Measurements from ENCODE around the gene TBC1D10A.
A peak's percentile ranks its signal among the peaks of the same experiment; 100 is the strongest.

The TBC1D10A gene, protein sequence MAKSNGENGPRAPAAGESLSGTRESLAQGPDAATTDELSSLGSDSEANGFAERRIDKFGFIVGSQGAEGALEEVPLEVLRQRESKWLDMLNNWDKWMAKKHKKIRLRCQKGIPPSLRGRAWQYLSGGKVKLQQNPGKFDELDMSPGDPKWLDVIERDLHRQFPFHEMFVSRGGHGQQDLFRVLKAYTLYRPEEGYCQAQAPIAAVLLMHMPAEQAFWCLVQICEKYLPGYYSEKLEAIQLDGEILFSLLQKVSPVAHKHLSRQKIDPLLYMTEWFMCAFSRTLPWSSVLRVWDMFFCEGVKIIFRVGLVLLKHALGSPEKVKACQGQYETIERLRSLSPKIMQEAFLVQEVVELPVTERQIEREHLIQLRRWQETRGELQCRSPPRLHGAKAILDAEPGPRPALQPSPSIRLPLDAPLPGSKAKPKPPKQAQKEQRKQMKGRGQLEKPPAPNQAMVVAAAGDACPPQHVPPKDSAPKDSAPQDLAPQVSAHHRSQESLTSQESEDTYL

DNA sequence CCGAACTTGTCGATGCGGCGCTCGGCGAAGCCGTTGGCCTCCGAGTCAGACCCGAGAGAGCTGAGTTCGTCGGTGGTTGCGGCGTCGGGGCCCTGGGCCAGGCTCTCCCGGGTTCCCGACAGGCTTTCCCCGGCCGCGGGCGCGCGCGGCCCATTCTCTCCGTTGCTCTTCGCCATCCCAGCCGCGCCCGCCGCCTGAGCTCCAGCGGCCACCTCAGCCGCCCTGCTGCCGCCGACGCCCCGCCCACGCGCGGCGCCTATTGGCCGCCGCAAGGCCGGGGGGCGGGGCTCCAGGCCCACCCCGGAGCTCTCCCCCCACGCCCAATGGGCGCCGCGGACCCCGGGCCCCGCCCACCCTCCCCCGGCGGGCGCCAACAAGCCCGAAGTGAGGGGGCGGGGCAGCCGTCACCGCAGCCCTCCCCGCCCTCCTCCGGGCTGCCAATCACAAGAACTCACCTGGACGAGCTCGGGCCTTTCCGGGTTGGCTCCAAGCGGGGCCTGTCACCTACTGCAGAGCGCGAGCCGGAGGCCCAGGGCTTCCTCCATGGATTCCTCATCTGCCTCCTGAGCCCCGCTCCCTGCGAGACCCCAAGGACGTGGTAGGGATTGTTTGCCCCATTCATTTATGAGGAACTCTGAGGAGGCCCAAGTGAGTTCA is at the start of gene TBC1D10A:
TSS of gene TBC1D10A (minus strand) at position 236 of the 657 bp plus-strand sequence. CDS start at position 176, 60 bp downstream.
- DNase-seq: peak; percentile 23

DNA sequence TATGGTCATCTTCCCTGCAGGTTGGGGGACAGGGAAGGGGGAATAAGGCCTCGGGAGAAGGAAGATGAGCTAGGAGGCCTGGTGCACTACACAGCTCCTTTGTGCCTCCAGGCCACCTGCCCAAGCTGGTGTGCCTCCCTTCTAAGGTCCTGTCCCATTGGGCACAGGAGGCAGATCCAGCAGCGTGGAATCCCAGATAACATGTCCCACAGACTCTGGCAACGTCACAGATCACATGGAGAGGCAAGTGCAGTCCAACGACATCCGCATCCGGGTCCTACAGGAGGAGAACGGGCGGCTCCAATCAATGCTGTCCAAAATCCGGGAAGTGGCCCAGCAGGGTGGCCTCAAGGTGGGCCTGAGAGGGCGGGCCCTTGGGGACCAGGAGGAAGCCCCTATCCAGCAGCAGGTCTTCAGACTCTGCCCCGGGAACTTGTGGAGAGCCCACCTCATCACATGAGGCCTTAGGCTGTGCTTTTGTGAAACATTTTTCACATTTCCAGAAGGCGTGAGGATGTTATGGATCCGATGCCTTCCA is 48.6 kb upstream of the TBC1D10A start:
- DNase-seq: no peak

DNA sequence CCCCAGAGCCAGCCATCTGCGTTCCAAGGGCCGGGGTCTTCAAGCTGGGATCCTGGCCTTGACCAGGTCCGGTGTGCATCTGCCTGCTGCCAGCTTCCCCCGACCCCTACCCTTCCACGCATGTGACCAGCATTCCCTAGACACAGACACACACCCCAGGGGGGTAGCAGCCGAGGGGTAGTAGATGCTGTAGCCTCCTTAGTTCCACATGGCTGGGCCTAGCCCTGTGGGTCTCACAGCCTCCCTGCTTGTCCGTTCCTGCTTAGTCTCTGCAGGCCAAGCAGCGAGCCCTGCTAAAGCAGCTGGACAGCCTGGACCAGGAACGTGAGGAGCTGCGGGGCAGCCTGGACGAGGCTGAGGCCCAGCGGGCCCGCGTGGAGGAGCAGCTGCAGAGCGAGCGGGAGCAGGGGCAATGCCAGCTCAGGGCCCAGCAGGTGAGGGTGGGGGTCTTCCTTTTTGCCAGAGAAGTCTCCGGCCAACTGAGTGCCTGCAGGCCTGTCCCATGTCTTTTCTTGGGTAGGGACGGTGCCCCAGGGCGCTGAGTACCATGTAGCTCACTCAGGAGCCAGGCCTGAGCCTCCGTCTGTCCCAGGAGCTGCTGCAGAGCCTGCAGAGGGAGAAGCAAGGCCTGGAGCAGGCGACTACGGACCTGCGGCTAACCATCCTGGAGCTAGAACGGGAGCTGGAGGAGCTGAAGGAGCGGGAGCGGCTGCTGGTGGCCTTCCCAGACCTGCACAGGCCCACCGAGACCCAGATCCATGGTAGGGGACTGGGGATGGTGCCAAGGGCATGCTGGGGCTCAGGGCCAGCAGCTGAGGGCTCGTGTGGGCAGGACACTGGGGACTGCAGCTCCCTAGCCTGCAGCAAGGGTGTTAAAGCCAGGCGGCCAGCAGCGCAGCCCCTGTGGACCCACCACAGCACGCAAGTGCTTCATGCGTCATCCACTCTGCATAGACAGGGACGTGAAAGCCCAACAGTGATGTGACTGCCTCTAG is 46.9 kb upstream of the TBC1D10A start:
- no peak for DNase-seq

DNA sequence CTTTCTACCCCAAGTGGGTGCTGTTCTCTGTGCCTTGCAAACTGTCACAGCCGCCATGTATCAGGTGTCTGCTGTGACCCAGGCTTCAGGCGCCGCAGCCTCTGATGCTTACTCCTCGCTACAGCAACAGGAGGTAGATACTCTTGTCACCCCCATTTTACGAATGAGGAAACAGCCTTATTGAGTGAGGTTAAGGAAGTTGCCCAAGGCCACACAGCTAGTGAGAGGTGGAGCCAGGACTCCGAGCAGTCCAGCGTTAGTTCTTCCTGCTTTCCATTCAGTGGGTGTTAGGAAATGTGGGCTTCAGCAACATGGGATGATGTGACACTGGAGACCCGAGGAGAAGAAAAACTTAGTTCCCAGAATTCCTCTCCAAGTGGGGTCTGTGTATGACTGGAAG is 46.2 kb upstream of the TBC1D10A start:
- no peak for DNase-seq

DNA sequence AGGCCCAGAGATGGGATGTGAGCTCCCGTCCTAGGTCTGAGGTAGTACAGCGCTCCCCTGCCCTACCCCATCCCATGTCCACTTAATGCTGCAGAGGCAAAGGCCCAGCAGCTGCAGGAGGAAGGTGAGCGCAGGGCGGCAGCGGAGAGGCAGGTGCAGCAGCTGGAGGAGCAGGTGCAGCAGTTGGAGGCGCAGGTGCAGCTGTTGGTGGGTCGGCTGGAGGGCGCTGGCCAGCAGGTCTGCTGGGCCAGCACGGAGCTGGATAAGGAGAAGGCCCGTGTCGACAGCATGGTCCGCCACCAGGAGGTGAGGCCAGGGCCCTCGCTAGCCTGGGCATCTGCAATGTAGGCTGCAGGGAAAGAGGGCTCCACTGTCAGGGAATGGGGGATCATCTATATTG is 45.2 kb upstream of the TBC1D10A start:
- no peak for DNase-seq

DNA sequence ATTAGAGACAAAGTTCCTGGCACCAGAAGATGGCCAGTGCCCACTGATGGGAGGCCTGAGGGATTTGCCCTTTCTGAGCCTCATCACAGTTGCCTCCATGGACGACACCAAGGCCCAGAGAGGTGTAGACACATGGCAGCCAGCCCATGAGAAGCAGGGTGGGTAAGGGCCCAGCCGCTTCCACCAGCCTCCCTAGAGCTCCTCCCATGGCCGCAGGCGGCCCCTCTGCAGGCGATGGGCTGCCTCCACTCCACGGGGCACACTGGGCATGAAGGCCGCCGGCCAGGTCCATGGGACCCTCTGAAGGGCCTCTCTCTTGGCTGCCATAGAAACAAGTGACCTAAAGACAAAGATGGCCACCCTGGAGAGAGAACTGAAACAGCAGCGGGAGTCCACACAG is 44.6 kb upstream of the TBC1D10A start:
- DNase-seq: no peak

DNA sequence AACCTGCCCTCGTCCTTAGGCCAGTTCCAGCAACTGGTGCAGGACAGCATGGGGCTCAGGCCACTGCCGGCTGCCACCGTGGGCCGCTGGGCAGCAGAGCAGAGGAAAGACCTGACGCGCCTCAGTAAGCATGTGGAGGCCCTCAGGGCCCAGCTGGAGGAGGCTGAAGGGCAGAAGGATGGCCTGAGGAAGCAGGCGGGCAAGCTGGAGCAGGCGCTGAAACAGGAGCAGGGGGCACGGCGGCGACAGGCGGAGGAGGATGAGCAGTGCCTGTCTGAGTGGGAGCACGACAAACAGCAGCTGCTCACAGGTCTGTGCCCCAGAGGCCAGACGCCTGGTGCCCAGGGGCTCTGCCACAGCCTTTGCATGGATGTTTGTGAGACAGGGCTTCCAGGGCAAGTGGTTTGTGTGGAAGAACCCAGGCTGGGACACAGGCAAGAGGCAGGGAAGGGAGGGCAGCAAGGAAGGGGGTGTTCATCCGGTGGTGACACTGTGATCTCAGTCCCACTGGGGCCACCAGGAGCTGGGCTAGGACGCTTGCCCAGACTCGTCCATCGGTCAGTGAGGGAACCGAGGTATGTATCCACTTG is 44.0 kb upstream of the TBC1D10A start:
- no peak for DNase-seq

DNA sequence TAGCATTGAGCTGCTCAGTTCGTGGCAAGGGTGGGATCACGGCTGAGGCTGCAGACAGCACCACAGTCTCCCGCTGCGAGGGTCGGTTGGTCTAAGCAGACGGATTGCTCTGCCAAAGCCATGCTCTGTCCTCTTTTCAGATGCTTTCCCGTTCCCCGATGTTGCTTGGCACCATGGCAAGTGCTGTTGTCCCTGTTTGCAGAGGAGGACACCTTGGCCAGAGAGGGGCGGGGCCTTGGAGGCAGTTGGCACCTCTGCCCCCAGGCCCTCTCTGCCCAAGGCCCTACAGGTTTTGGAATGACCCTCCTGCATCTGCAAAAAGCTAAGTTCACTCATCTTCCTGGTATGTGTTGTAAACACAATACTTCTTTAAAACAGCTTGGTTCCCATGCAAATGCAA is 41.7 kb upstream of the TBC1D10A start:
- no peak for DNase-seq

DNA sequence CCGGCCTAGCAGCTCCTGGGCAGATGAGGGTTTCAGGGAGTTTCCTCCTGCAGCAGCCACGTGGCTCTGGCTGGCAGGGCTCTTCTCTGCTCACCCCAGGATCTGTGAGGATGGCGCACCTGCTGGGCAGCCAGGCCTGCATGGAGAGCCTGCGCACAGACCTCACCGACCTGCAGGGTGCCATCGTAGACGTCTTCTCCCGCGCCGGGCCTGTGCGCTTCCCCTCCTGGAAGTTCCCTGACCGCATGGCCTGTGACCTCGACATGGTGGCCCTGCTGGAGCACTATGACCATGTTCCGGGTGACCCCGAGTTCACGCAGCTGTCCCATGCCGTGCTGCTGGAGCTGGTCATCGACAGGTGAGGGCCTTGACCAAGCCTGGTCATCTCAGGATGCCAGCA is 39.1 kb upstream of the TBC1D10A start:
- DNase-seq: no peak

DNA sequence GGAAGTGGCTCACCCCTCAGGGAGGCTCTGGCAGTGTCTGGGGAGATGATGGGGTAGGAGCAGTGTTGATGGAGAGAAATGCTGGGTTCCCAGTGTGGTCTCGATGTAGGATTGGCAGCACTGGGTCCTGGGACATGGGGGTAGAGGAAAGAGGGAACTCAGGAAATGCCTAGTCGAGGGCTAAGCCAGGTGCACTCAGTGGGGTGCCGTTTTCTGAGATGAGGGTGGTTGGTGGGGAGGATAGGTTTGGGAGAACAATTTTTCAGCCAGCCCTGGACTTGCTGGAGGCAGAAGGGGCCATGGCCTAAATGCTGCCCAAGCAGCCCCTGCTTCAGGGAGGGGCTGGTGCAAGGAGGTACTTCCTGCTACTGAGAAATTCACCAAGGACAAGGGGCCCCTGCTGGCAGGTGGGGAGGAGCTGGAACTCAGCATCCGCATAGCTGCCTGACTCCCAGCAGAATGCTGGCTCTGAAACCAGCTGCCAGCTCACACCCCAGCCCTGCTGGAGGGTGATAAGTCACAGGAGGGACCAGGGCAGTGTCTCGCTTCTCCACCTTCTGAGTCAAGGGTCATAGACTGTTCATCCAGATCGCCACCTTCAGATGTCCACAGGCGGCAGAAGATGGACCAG is 36.0 kb upstream of the TBC1D10A start:
- DNase-seq: no peak

DNA sequence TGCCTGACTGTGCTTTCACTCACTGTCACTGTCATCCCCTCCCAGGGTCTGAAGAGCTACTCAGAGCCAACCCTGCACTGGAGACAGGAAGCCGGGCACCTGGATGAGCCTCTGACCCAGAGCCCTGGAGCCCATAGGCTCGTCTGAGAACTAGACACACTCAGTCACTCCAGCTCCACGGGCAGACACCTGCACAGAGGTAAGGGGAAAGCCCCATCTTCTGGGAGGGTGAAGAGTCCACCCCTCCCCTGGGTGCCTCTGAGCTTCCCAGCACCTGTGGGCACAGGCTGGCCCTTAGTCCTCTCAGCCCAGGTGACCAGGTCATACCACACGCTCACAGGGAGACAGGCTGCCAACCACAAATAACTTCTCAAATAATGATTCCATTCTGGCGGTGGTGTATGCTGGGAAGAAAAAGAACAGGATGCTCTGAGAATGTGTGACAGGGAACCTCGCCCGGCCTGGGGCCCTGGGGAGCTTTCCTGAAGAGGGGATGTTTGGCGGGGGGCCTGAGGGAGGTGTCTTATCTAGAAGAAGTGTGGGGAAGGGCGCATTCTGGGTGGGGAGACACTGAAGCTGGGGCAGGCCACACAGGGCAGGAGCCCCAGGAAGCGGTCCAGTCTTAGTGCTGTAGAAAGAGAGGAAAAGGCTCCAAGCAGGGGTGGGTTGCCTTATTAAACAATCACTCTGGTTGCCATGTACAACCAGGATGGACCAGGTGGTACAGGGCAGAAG is 35.3 kb upstream of the TBC1D10A start:
- no peak for DNase-seq

DNA sequence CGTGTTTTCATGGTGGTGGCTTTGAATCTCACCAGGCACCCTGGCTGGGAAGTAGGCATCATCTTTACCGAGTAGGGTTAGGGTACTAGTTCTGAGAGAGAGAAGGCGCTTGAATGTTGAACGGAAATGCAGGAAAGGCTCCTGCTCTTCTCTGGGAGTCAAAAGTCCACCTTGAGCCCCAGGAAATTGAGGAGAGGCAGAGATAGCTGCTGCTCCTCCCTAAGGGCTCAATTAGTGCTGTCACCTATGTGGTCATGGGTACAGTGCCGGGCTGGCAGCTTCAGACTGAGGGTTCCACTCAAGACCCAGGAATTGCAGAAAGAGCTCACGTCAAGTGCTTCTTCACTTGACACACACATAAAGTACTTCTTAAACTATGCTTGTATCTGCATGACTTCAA is 31.8 kb upstream of the TBC1D10A start:
- DNase-seq: no peak

DNA sequence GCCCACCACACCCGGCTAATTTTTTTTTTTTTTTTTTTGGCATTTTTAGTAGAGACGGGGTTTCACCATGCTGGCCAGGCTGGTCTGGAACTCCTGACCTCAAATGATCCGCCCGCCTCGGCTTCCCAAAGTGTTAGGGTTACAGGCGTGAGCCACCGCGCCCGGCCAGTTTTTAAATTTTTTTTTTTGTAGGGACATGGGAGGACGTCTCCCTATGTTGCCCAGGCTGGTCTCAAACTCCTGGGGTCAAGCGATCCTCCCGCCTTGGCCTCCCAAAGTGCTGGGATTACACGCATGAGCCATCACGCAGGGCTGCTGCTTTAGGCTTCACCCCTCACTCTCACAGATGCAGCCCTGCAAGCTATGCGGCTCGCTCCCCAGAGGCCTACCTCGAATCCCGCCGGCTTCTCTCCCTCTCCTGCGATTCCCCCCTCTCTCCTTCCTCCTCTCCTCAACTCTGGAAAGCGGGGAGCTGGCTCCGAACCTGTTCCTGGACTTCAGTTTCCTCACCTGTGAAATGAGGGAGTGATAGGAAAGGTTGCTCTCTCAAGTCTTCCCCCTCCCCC is 31.0 kb upstream of the TBC1D10A start:
- no peak for DNase-seq

DNA sequence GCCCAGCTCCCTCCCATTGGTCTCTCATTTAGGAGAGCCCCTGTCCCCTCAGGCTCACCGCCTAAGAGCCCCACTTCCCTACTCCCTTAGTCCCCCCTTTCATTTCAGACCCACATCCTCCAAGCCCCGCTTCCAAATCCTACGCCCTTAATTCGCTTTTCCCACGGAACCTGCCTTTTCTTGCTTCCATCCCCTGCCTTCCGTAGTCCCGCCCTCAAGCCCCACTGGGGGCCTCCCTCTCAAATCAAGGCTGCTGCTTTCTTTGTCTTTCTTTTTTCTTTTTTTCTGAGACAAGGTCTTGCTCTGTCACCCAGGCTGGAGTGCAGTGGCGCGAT is 30.5 kb upstream of the TBC1D10A start:
- DNase-seq: no peak

DNA sequence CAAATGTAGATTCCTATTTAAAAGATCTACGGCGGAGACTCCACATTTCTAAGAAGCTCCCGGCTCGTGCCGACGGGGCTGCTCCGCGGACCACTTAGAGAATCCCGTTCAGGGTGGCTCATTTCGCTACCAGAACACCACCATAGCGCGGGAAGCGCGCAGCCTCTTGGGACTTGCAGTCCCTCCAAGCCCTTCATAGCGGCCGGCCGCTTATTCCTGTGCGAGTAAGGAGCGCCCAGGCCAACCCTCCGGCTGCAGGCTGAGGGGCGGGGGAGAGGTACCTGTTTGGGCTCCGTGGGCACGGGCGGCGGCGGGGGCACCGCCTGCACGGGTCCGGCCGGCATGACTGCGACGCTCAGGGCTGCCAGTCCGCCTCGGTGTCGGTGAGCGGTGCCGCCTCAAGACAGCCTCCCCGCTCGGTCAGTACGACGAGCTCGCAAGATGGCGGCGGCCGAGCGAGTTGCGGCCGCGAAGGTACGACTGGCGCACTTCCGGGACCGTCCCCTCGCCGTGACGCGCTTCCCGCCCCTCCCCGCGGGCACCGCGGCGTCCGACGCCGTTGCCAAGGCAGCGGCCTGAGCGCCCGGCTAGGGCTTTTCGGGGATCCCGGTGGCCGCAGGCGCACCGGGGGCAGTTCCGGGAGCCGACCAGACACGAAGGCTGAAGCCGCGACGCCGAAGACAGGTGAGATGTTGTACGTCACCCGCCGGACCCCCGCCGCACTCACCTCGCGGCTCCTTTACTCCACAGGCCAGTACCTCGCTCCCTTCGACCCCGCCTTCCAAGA is 29.9 kb upstream of the TBC1D10A start, which contains the start of the genes CCDC157 and SF3A1:
TSS of gene CCDC157 (plus strand) at position 559 of the 787 bp plus-strand sequence. CDS start 8,994 bp downstream, outside the sequence.
TSS of gene SF3A1 (minus strand) at position 446 of the 787 bp plus-strand sequence. CDS start at position 344, 102 bp downstream.
- DNase-seq: no peak

DNA sequence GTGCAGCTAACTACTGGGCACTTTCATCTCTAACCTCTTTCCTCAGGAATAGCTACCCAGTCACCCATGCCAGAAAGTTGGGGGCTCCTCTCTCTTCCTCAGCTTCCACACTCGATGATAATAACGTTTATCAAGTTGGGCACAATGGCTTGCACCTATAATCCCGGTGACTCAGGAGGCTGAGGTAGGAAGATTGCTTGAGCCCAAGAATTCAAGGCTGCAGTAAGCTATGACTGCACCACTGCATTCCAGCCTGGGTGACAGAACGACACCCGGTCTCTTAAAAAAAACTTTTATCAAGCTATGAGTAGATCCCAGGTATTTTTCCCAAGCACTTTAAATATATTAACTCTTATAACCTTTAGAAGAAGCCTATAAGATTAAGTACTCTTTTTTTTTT is 27.9 kb upstream of the TBC1D10A start:
- DNase-seq: no peak

DNA sequence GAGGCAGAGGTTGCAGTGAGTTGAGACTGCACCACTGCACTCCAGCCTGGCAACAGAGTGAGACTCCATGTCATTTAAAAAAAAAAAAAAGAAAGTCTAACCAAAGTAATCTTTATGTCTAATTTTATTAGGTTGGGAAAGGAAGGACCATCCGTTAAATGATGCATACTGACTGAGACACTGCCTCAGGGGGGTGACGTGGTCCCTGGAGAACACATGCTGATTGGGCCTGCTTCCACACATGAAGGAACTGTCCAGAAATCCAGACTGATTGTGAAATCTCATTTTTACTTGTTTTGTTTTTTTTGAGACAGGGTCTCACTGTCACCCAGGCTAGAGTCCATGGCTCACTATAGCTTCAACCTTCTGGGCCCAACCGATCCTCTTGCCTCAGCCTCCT is 24.5 kb upstream of the TBC1D10A start:
- no peak for DNase-seq

DNA sequence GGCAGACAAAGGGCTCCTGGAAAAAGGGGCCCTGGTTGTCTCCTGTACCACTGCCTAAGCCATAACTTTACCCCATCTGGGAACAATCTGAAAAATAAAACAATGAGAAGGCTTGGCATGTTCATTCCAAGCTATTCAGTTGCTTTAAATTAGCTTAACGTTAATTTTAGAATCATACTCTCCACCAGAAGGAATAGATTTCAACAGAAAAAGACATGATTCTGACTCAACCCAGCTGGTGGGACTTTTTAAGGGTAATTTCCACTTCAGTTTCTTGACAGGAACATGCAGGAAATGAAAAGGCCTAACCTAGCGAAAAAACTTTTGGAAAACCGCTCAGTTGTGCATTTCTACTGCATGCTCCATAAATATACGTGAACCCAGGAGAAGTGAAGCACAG is 22.1 kb upstream of the TBC1D10A start:
- DNase-seq: no peak

DNA sequence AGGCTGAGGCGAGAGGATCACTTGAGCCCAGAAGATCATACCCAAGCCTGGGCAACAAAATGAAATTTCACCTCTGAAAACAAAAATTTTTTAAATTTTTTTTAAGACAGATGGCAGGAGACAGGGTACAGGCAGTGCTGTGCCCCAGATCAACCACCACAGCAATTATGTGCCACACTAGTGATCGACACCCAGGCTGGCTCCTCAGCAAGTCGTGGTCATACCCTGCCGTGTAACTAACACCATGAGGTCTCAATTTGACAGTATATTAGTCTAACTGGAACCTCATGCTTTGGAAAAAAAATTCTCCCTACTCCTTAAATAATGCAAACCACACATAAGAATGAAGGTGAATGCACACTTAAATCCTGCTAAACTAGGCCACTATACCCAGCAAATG is 21.7 kb upstream of the TBC1D10A start:
- DNase-seq: no peak
